GM19372 (cell line): ENCODE data around the gene EHBP1L1.

ENCODE experiments used
- ATAC-seq: cut with Tn5 transposase; IDR thresholded peaks from one replicate; pipeline ENCODE4 v1.9.1; 2021; ENCODE audit warnings: mild to moderate bottlenecking, low read depth, moderate library complexity; ENCODE audit not compliant: unreplicated experiment

Gene EHBP1L1

DNA sequence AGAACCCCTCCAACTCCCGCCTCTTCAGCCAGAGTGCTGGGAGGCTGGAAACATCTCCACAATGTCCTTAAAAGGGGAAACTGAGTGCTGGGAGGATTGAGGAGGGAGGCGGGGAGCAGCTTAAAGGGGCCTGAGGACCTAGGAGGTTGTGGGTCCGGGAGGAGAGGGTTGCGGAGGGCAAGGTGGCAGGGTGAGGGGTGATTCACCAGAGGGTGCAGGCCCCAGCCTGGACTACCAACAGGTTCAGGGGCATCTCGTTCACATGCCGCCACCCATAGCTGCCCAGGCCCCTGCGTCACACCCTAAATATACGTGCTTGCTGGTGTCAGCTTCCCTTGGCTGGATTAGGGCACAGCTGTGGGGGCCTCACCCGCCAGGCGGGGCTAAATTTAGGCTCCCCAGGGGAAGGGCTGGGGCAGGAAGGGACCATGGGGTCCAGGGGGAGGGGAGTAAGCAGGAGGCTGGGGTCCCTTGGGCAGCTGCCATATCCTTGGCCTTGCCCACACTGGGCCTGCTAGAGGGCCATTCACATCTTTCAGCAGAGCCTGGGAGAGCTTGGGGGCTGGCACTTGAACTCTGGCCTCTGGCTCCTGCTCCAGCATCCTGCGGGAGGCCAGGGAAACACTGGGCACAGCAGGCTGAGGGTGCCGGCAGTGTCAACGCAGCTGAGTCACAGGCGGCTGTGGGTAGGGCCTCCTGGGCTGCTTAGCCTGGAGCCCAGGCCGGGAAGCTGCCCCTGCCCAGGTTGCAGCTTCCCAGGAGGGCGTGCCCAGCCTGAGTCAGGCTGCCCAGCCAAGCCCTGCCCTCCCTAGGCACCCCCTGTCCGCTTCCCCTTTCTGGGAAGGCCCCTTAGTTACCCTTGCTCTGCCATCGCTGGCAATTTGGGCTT is 1.3 kb downstream of the EHBP1L1 start:
- no peak for ATAC-seq

DNA sequence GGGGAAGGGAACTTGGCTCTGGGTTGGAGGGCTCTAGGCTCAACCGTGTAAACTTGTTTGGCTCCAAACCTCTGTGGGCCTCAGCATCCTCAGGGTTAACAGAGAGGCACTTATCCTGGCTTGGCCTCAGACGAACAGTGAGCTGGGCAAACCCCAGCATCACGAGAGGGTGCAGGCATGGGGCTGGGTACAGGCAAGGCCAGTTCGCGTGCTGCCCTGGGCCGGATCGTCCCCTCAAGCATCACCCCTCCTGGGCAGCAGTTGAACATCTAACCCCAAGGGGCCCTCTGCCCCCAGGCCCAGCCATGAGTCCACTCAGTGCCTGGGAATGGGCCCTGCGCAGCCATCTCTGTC is 1.9 kb downstream of the EHBP1L1 start:
- ATAC-seq = no peak

GRCh38 chr11:65578134-65578533 is 2.3 kb downstream of the EHBP1L1 start:
- ATAC-seq = no peak

- ATAC-seq = no peak
Measured at GRCh38 chr11:65578667-65579066, 2.8 kb downstream of the EHBP1L1 start.

- no peak for ATAC-seq
Measured at GRCh38 chr11:65579291-65579690, 3.4 kb downstream of the EHBP1L1 start.

GRCh38 chr11:65580031-65580692 is 4.3 kb downstream of the EHBP1L1 start:
- ATAC-seq = no peak

DNA sequence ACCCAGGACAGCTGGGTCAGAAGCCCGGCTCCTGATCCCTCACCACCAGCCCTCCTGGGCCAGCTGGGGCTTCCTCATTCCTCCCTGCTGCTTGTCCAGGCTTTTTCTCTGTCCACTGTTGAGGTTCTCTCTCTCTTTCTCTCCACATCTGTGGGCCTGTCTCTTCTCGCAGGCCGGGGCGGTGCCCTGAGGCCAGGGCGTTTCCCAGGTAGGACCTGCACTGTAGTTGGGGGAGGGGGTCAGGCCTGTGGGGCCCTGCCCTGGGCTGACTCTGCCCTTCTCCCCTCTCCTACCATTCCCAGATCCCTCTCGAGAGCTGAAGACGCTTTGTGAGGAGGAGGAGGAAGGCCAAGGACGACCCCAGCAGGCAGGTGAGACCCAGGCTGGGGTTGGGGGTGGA is 4.9 kb downstream of the EHBP1L1 start:
- ATAC-seq = no peak

DNA sequence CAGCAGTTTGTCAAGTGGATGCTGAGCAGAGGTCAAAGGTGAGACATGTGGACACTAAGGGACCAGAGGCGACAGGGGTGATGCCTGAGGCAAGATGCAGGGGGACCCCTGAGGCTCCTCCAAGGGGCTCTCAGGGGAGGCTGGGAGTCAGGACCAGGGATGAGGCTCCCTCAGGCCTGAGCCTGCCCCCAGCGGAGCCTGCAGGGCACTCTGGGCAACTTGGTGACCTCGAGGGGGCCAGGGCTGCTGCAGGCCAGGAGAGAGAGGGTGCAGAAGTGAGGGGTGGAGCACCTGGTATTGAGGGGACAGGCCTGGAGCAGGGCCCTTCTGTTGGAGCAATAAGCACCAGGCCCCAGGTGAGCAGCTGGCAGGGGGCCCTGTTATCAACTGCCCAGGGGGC is 6.1 kb downstream of the EHBP1L1 start:
- no peak for ATAC-seq

DNA sequence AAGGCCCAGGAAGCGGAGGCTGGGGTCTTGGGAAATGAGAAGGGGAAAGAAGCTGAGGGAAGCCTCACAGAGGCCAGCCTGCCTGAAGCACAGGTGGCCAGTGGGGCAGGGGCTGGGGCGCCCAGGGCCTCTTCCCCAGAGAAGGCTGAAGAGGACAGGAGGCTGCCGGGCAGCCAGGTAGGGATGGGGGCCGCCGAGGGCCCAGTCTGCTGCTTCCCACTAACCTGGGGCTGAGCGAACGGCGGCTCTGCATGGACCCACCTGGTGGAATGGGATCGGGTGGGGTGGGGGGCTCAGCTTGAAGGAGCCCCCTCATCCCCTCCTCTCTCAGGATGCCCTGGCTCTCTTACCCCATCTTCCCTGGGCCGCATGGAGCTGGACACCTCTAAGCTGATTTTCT is 7.7 kb downstream of the EHBP1L1 start:
- no peak for ATAC-seq

GRCh38 chr11:65584106-65584505 is 8.3 kb downstream of the EHBP1L1 start:
- ATAC-seq = no peak

- no peak for ATAC-seq
Measured at GRCh38 chr11:65584723-65585171, 8.9 kb downstream of the EHBP1L1 start.

- no peak for ATAC-seq
Measured at GRCh38 chr11:65585396-65586246, 9.8 kb downstream of the EHBP1L1 start.

DNA sequence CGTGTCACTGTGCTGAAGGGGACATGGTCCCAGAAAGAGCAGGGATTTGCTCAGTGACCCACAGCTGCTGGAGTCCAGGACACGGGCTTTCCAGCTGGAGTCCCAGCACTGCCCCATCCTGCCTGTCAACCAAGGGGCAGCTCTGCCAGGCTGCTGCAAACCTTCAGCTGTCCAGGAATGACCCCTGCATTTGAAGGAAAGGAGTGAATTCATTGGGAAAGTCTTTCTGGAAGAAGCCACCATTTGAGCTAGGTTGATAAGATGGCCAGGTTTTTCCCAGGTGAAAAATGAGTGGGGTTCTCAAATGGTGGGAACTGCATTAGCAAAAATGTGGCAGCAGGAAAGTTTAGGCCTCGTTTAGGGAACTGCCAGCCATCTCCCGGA is 10.4 kb downstream of the EHBP1L1 start:
- ATAC-seq = no peak

DNA sequence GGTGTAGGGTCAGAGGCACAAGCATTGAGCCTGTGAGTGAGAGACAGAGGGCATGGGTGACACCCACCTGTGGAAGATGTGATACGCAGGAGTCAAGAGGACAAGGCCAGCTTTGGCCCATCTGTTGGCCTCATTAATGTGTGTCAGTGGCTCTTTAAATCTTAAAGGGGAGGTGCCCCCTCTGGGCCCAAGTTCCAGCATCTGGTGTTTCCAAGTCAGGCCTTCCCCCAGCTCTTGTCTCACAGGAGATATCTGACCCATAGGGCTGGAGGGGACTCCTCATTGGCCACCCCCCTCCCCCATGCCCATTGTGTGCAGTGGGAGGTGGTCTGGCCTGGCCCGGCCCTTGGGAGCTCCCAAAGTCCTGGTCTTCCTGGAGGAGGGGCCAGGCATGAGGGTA is 10.8 kb downstream of the EHBP1L1 start:
- no peak for ATAC-seq

- peak; percentile 73 for ATAC-seq
Measured at GRCh38 chr11:65588199-65589054, 12.6 kb downstream of the EHBP1L1 start.

DNA sequence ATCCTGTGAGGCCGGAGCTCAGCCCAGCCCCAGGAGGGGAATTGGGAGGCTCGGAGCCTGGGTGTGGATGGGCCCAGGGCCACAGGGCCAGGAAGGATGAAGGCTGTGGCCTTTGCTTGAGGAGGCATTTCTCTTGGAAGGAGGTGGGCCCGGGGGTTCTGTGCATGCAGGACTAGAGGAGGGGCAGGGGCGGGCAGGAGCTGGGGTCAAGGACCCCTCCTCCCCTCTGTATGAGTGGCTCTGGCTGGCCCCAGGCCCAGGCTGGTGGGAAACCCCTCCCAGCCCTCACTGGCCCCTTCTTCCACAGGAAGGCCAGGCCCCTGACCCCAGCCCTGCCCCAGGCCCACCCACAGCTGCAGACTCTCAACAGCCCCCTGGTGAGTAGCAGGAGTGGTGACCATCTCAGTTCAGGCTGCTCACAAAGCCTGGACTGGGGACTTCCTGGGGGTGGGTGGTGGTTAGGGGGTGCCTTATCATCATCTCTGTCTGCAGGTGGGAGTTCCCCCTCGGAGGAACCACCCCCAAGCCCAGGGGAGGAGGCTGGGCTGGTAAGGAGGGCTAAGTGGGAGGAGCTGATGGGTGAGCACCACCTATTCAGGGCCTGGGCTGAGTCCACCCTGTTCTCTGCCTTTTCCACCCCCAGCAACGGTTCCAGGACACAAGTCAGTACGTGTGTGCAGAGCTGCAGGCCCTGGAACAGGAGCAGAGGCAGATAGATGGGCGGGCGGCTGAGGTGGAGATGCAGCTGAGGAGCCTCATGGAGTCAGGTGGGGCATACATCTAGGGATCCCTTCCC is 13.8 kb downstream of the EHBP1L1 start:
- no peak for ATAC-seq

GRCh38 chr11:65590240-65590738 is 14.4 kb downstream of the EHBP1L1 start:
- ATAC-seq = no peak

- ATAC-seq = no peak
Measured at GRCh38 chr11:65591939-65592857, 16.3 kb downstream of the EHBP1L1 start.
